Gastrocnemius medialis (tissue), 4 donors: Measurements from ENCODE around the gene PRKCE.

ENCODE experiments used
- POLR2A ChIP-seq, 2 donors: fragments of 450-650 bp; IDR thresholded peaks; one replicate each; pipeline ENCODE4 v1.6.1; 2017; ENCODE audit warnings: antibody characterized with exemption in 2 of 2, mild to moderate bottlenecking in 2 of 2, moderate library complexity in 2 of 2
- TF ChIP-seq, protein P1 (sequence below), 5 experiments: fragments of 450-650 bp in 3 of 5; fragments of 200-600 bp in 2 of 5; sonication (generic) in 2 of 5; IDR thresholded peaks in 4 of 5; conservative IDR thresholded peaks in 1 of 5; 1 replicate in 4 of 5; 2 replicates in 1 of 5; pipeline ENCODE4 v1.5.1; 2016 to 2019; ENCODE audit warnings: antibody characterized with exemption in 5 of 5, mild to moderate bottlenecking in 3 of 5, moderate library complexity in 3 of 5

GRCh38 chr2:45804987-45805755 lies 153.7 kb downstream of the PRKCE start:
- TF ChIP-seq, protein P1, sequence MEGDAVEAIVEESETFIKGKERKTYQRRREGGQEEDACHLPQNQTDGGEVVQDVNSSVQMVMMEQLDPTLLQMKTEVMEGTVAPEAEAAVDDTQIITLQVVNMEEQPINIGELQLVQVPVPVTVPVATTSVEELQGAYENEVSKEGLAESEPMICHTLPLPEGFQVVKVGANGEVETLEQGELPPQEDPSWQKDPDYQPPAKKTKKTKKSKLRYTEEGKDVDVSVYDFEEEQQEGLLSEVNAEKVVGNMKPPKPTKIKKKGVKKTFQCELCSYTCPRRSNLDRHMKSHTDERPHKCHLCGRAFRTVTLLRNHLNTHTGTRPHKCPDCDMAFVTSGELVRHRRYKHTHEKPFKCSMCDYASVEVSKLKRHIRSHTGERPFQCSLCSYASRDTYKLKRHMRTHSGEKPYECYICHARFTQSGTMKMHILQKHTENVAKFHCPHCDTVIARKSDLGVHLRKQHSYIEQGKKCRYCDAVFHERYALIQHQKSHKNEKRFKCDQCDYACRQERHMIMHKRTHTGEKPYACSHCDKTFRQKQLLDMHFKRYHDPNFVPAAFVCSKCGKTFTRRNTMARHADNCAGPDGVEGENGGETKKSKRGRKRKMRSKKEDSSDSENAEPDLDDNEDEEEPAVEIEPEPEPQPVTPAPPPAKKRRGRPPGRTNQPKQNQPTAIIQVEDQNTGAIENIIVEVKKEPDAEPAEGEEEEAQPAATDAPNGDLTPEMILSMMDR (IDR thresholded peaks at IDR 0.05 in 4 of 5, conservative IDR thresholded peaks at IDR 0.05 in 1 of 5): no peak
- TF ChIP-seq POLR2A (IDR thresholded peaks at IDR 0.05): no peak
